Fibroblast of skin of left biceps (primary cell): ENCODE data around the gene PALM2AKAP2.

ENCODE experiments used
- DNase-seq, 2 experiments: peaks; one replicate each; pipeline ENCODE4 v3.0.0-alpha.2; 2013; ENCODE audit warnings: low read depth in 2 of 2

Gene PALM2AKAP2

GRCh38 chr9:109771796-109772531 lies 8.0 kb upstream of the PALM2AKAP2 start:
- DNase-seq = peak in 1 of 2 experiments; percentile 62

GRCh38 chr9:109775516-109775915 lies 4.5 kb upstream of the PALM2AKAP2 start:
- DNase-seq = peak in 1 of 2 experiments; percentile 33

GRCh38 chr9:109776391-109776790 lies 3.6 kb upstream of the PALM2AKAP2 start:
- no peak for DNase-seq

- DNase-seq = no peak
These were observed 545 bp downstream of the PALM2AKAP2 start for GRCh38 chr9:109780453-109781033.

- no peak for DNase-seq
These were observed 1.1 kb downstream of the PALM2AKAP2 start for GRCh38 chr9:109781086-109781485.

- DNase-seq = no peak
These were observed 1.7 kb downstream of the PALM2AKAP2 start for GRCh38 chr9:109781541-109782197.

- DNase-seq = peak; percentile 39 to 40
These were observed 7.7 kb downstream of the PALM2AKAP2 start for GRCh38 chr9:109787735-109788134.

- no peak for DNase-seq
These were observed 9.6 kb downstream of the PALM2AKAP2 start for GRCh38 chr9:109789556-109789955.

- DNase-seq = no peak
These were observed 10.0 kb downstream of the PALM2AKAP2 start for GRCh38 chr9:109789971-109790370.

- DNase-seq = no peak
These were observed 11.1 kb downstream of the PALM2AKAP2 start for GRCh38 chr9:109791003-109791677.

- DNase-seq = no peak
These were observed 11.7 kb downstream of the PALM2AKAP2 start for GRCh38 chr9:109791747-109792146.

GRCh38 chr9:109792951-109793546 lies 13.1 kb downstream of the PALM2AKAP2 start:
- peak; percentile 83 to 85 for DNase-seq

- no peak for DNase-seq
These were observed 13.9 kb downstream of the PALM2AKAP2 start for GRCh38 chr9:109793921-109794320.

- no peak for DNase-seq
These were observed 14.5 kb downstream of the PALM2AKAP2 start for GRCh38 chr9:109794361-109795012.

GRCh38 chr9:109795613-109796012 lies 15.6 kb downstream of the PALM2AKAP2 start:
- no peak for DNase-seq

GRCh38 chr9:109796078-109796477 lies 16.1 kb downstream of the PALM2AKAP2 start:
- DNase-seq = no peak

GRCh38 chr9:109797006-109797405 lies 17.0 kb downstream of the PALM2AKAP2 start:
- DNase-seq = no peak

- no peak for DNase-seq
These were observed 17.5 kb downstream of the PALM2AKAP2 start for GRCh38 chr9:109797509-109797908.

- DNase-seq = no peak
These were observed 19.1 kb downstream of the PALM2AKAP2 start for GRCh38 chr9:109799141-109799540.

GRCh38 chr9:109799792-109800191 lies 19.8 kb downstream of the PALM2AKAP2 start:
- no peak for DNase-seq

GRCh38 chr9:109801484-109801883 lies 21.5 kb downstream of the PALM2AKAP2 start:
- no peak for DNase-seq
